Left kidney (tissue), 2 donors: ENCODE data around the gene SIK1. TPM values are rescaled to one million over a fixed set of nuclear protein-coding genes. Genes with fewer than 3 reads are reported as not detected.

ENCODE experiments used
- DNase-seq: peaks from one replicate; pipeline ENCODE4 v3.0.0-alpha.2; 2013
- polyA plus RNA-seq: library from polyadenylated mRNA; unstranded; fragments of 120-200 nt; gene quantifications from one replicate; pipeline ENCODE4 v1.2.1, GENCODE V29; 2013; ENCODE audit not compliant: insufficient read length

The SIK1 gene
- polyA plus RNA-seq, 1 donor, result 3.8 TPM

GRCh38 chr21:43367859-43368258 is 59.1 kb downstream of the SIK1 start:
- no peak for DNase-seq

- DNase-seq, result no peak
Observed at GRCh38 chr21:43367296-43367695, 59.6 kb downstream of the SIK1 start.

- no peak for DNase-seq
Observed at GRCh38 chr21:43366656-43367055, 60.3 kb downstream of the SIK1 start.

GRCh38 chr21:43365611-43366426 is 61.1 kb downstream of the SIK1 start:
- DNase-seq, result no peak

GRCh38 chr21:43364851-43365424 is 62.0 kb downstream of the SIK1 start:
- no peak for DNase-seq

Other genes starting within 250 kb of the SIK1 start
- gene HSF2BP, start 232.4 kb upstream of the SIK1 start, polyA plus RNA-seq, result 3.0 TPM
- 33.7 TPM for gene RRP1B, start 232.4 kb upstream of the SIK1 start, polyA plus RNA-seq